B cell (primary cell): ENCODE measurements around the gene CISH. TPM values are rescaled to one million over a fixed set of nuclear protein-coding genes. Genes with fewer than 3 reads are reported as not detected.

Source experiments
- ATAC-seq: fragments of 200-7000 bp; cut with Tn5 transposase; one replicate; pipeline ENCODE4 v1.10.0; 2021; ENCODE audit warnings: low read depth, mild to moderate bottlenecking, moderate number of reproducible peaks, moderate library complexity
- CTCF ChIA-PET: fragments of 350-600 bp; sonication (Branson Sonifier 250); formaldehyde crosslinking; loops from one replicate; lab custom pipeline; 2021; ENCODE audit warnings: antibody characterized with exemption, inconsistent platforms; lab: Charles Lee
- POLR2A ChIA-PET: fragments of 350-600 bp; sonication (Branson Sonifier 250); formaldehyde crosslinking; loops from one replicate; lab custom pipeline; 2021; ENCODE audit warnings: antibody characterized with exemption; lab: Charles Lee
- DNase-seq: peaks from one replicate; pipeline ENCODE4 v3.0.0; 2013
- H2AFZ ChIP-seq: 2 replicates; pipeline ENCODE4 v1.6.1; 2012; ENCODE audit warnings: mild to moderate bottlenecking, low read depth, low read length; ENCODE audit not compliant: insufficient read depth, poor library complexity, severe bottlenecking
- H3K27ac ChIP-seq, 2 donors: 1 replicate in 1 of 2; 2 replicates in 1 of 2; pipeline ENCODE4 v1.5.1; 2012 to 2013; ENCODE audit warnings: low read length in 2 of 2, mild to moderate bottlenecking in 2 of 2, moderate library complexity in 1 of 2
- H3K27me3 ChIP-seq, 4 experiments: fragments of 200-600 bp in 1 of 4; sonication (generic) in 1 of 4; replicated peaks in 1 of 4; 1 replicate in 2 of 4; 2 replicates in 2 of 4; pipeline versions ENCODE4 v1.6.1 to v1.7.0; 2013 to 2016; ENCODE audit warnings: low read length in 3 of 4, mild to moderate bottlenecking in 2 of 4, mixed read lengths in 1 of 4, moderate library complexity in 1 of 4; ENCODE audit not compliant: insufficient read depth in 4 of 4, control insufficient read depth in 3 of 4; ENCODE audit errors: control extremely low read depth in 1 of 4
- H3K36me3 ChIP-seq, 2 experiments: replicated peaks in 1 of 2; 1 replicate in 1 of 2; 2 replicates in 1 of 2; pipeline versions ENCODE4 v1.6.1 to v1.7.1; 2013; ENCODE audit warnings: low read length in 1 of 2; ENCODE audit not compliant: insufficient read depth in 2 of 2, control insufficient read depth in 1 of 2; ENCODE audit errors: control extremely low read depth in 1 of 2, extremely low read depth in 1 of 2
- H3K4me1 ChIP-seq, 2 donors: fragments of 200-600 bp in 1 of 2; sonication (generic) in 1 of 2; 1 replicate in 1 of 2; 2 replicates in 1 of 2; pipeline versions ENCODE4 v1.5.1 to v1.6.1; 2013 to 2017; ENCODE audit warnings: low read length in 2 of 2; ENCODE audit not compliant: control insufficient read depth in 2 of 2, insufficient read depth in 2 of 2
- H3K4me2 ChIP-seq: replicated peaks from 2 replicates; pipeline ENCODE3; 2012; ENCODE audit warnings: mild to moderate bottlenecking, low read depth, low read length; ENCODE audit not compliant: poor library complexity, severe bottlenecking
- H3K4me3 ChIP-seq, 5 experiments: fragments of 200-600 bp in 1 of 5; sonication (generic) in 1 of 5; 1 replicate in 3 of 5; 2 replicates in 2 of 5; pipeline versions ENCODE4 v1.5.1 to v1.7.0; 2011 to 2016; ENCODE audit warnings: low read length in 4 of 5, mild to moderate bottlenecking in 4 of 5, low read depth in 2 of 5, control low read depth in 1 of 5, moderate library complexity in 1 of 5; ENCODE audit not compliant: insufficient read depth in 1 of 5; ENCODE audit errors: control extremely low read depth in 1 of 5, extremely low read depth in 1 of 5
- H3K79me2 ChIP-seq: fragments of 200-600 bp; sonication (generic); one replicate; pipeline ENCODE4 v1.6.0; 2016; ENCODE audit warnings: low read length; ENCODE audit not compliant: control insufficient read depth, insufficient read depth
- H3K9ac ChIP-seq: fragments of 200-600 bp; sonication (generic); 2 replicates; pipeline ENCODE4 v1.6.1; 2017; ENCODE audit warnings: mild to moderate bottlenecking, low read length, moderate library complexity
- H3K9me3 ChIP-seq, 3 donors: one replicate each; pipeline versions ENCODE4 v1.6.1 to v1.7.1; 2013; ENCODE audit warnings: low read length in 2 of 3; ENCODE audit not compliant: control insufficient read depth in 2 of 3, insufficient read depth in 1 of 3; ENCODE audit errors: control extremely low read depth in 1 of 3
- H4K20me1 ChIP-seq: 2 replicates; pipeline ENCODE4 v1.6.0; 2012; ENCODE audit warnings: mild to moderate bottlenecking, low read length; ENCODE audit not compliant: insufficient read depth, control insufficient read depth, poor library complexity, severe bottlenecking
- H3K27ac Mint-ChIP-seq: one replicate; pipeline ENCODE4 v1.8.0; 2021; ENCODE audit warnings: mixed read lengths
- H3K27me3 Mint-ChIP-seq: one replicate; pipeline ENCODE4 v1.8.0; 2021; ENCODE audit warnings: mixed read lengths
- H3K4me1 Mint-ChIP-seq: one replicate; pipeline ENCODE4 v1.8.0; 2021; ENCODE audit warnings: mixed read lengths
- H3K4me3 Mint-ChIP-seq: one replicate; pipeline ENCODE4 v1.8.0; 2021; ENCODE audit warnings: mixed read lengths
- H3K9me3 Mint-ChIP-seq: one replicate; pipeline ENCODE4 v1.8.0; 2022; ENCODE audit warnings: mixed read lengths; ENCODE audit not compliant: insufficient read depth
- EZH2 ChIP-seq: IDR thresholded peaks from 2 replicates; pipeline ENCODE4 v1.6.1; 2012; ENCODE audit warnings: borderline replicate concordance, low read depth, mild to moderate bottlenecking, moderate library complexity, low read length; ENCODE audit not compliant: insufficient read depth, poor library complexity, severe bottlenecking
- WGBS: methylation state at CpG from one replicate; pipeline ENCODE4 v1.1.5; 2013; ENCODE audit warnings: missing lambda C conversion rate; ENCODE audit not compliant: insufficient coverage; 5-methylcytosine and 5-hydroxymethylcytosine counted together
- intact Hi-C: fragments of 100-400 bp; cut with micrococcal nuclease; formaldehyde crosslinking; loops from one replicate; pipeline ENCODE4 v1.10.0; 2022
- polyA plus RNA-seq: library from polyadenylated mRNA; depleted of rRNA; stranded (reverse); fragments of >200 nt; gene quantifications from 2 replicates; pipeline ENCODE4 v1.2.3, GENCODE V29; 2012
- total RNA-seq, 2 donors: library from RNA; stranded (reverse); fragments of 120-200 nt in 1 of 2; gene quantifications; 1 replicate in 1 of 2; 2 replicates in 1 of 2; pipeline versions ENCODE4 v1.2.3 to v1.2.4, GENCODE V29; 2013 to 2022
- TF ChIP-seq, protein P1 (sequence below): fragments of 200-600 bp; IDR thresholded peaks from one replicate; pipeline ENCODE4 v1.8.0; 2022; ENCODE audit warnings: antibody characterized with exemption, mild to moderate bottlenecking

Gene CISH
- total and polyA plus RNA-seq, 2 donors (not counting 1 experiment from before 2014, with no cell fraction given): 2.3 to 3.5 TPM

DNA sequence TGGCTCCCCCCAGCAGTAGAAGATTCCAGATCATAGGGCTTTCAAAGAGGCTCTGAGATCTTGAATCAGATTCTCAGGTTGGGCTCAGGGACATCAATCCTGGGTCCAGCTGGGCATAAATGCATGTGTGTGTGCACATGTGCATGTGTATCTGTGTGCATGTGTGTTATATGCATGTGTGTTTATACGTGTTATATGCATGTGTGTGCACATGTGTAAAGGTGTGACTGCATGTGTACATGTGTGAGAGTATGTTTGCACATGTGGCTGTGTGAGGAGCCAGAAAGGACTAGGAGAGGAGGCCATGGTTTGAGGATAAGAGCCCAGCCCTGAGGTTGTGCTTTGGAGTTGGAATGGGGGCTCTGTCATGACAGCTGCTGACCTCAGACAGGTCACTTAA, 3.6 kb upstream of the CISH start:
- no peak overlapping the region for H3K4me3 ChIP-seq
- intact Hi-C loops: loop anchor here (10.0 kb wide), 1 partner anchor 1180 kb away; no protein-coding TSS in a partner anchor
- H3K4me2 ChIP-seq: no peak overlapping the region
- H3K27ac ChIP-seq: no peak overlapping the region
- no peak overlapping the region for H3K9ac ChIP-seq
- peaks cover 36 to 54% of the 10 kb centered on the region in 2 donors for H3K4me1 ChIP-seq
- no peaks in the 10 kb centered on the region for H3K36me3 ChIP-seq
- Mint-ChIP-seq H3K4me3 (no peak overlapping the region), H3K9me3 (no peaks in the 10 kb centered on the region), H3K4me1 (peaks cover 62% of the 10 kb centered on the region), H3K27ac (no peak overlapping the region), H3K27me3 (no peaks in the 10 kb centered on the region)
- 82% methylated on average over 1 of the region's 1 CpG for WGBS
- ChIA-PET POLR2A (interaction anchor here (0.8 to 2.3 kb wide), 3 partner anchors 24 to 46 kb away, joined by 3 to 25 read pairs (median 4); partner anchors contain the start of gene HEMK1), CTCF (interaction anchor here (0.5 to 17.6 kb wide), 24 partner anchors 10 to 942 kb away, joined by 3 to 541 read pairs (median 4); partner anchors contain the start of genes C3orf18, CYB561D2, DCAF1 and HEMK1)
- TF ChIP-seq EZH2: no peak
- TF ChIP-seq, protein P1, sequence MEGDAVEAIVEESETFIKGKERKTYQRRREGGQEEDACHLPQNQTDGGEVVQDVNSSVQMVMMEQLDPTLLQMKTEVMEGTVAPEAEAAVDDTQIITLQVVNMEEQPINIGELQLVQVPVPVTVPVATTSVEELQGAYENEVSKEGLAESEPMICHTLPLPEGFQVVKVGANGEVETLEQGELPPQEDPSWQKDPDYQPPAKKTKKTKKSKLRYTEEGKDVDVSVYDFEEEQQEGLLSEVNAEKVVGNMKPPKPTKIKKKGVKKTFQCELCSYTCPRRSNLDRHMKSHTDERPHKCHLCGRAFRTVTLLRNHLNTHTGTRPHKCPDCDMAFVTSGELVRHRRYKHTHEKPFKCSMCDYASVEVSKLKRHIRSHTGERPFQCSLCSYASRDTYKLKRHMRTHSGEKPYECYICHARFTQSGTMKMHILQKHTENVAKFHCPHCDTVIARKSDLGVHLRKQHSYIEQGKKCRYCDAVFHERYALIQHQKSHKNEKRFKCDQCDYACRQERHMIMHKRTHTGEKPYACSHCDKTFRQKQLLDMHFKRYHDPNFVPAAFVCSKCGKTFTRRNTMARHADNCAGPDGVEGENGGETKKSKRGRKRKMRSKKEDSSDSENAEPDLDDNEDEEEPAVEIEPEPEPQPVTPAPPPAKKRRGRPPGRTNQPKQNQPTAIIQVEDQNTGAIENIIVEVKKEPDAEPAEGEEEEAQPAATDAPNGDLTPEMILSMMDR: no peak
- no peaks in the 10 kb centered on the region for H4K20me1 ChIP-seq
- H3K79me2 ChIP-seq: peaks cover 22% of the 10 kb centered on the region
- no peaks in the 10 kb centered on the region for H3K9me3 ChIP-seq
- H3K27me3 ChIP-seq: no peaks in the 10 kb centered on the region
- ATAC-seq (no peak), DNase-seq (no peak)
- H2AFZ ChIP-seq: no peak overlapping the region
